GM23338 (cell line): Measurements from ENCODE around the gene NME5. TPM values are rescaled to one million over a fixed set of nuclear protein-coding genes. Genes with fewer than 3 reads are reported as not detected.

Experiments
- ATAC-seq: fragments of 200-7000 bp; cut with Tn5 transposase; 3 replicates; pipeline ENCODE4 v1.9.1; 2020
- DNase-seq: peaks from one replicate; pipeline ENCODE4 v3.0.0-alpha.2; 2015; ENCODE audit warnings: low spot score
- H2AFZ ChIP-seq: fragments of 200-600 bp; sonication (generic); 2 replicates; pipeline ENCODE4 v1.8.0; 2016; ENCODE audit warnings: antibody characterized with exemption, mild to moderate bottlenecking, moderate library complexity
- H3F3A ChIP-seq: fragments of 200-600 bp; sonication (generic); replicated peaks from 2 replicates; pipeline ENCODE4 v1.8.0; 2017; ENCODE audit warnings: antibody characterized with exemption, mixed run types, low read depth
- H3K27ac ChIP-seq: fragments of 200-600 bp; sonication (generic); 2 replicates; pipeline ENCODE4 v1.6.1; 2016; ENCODE audit warnings: low read depth
- H3K27me3 ChIP-seq: fragments of 200-600 bp; sonication (generic); 2 replicates; pipeline ENCODE4 v1.8.0; 2016; ENCODE audit warnings: mild to moderate bottlenecking, mixed run types, moderate library complexity; ENCODE audit not compliant: insufficient read depth
- H3K36me3 ChIP-seq: fragments of 200-600 bp; sonication (generic); 2 replicates; pipeline ENCODE4 v1.8.0; 2016; ENCODE audit warnings: mild to moderate bottlenecking; ENCODE audit not compliant: insufficient read depth
- H3K4me1 ChIP-seq: fragments of 200-600 bp; sonication (generic); 2 replicates; pipeline ENCODE4 v1.8.0; 2016; ENCODE audit warnings: mild to moderate bottlenecking, moderate library complexity; ENCODE audit not compliant: insufficient read depth
- H3K4me2 ChIP-seq: fragments of 200-600 bp; sonication (generic); 2 replicates; pipeline ENCODE4 v1.7.1; 2017; ENCODE audit warnings: mixed run types
- H3K4me3 ChIP-seq: fragments of 200-600 bp; sonication (generic); 2 replicates; pipeline ENCODE4 v1.6.1; 2016; ENCODE audit warnings: mixed run types
- H3K79me2 ChIP-seq: fragments of 200-600 bp; sonication (generic); replicated peaks from 2 replicates; pipeline ENCODE4 v1.8.0; 2017; ENCODE audit warnings: mild to moderate bottlenecking; ENCODE audit not compliant: insufficient read depth
- H3K9me2 ChIP-seq: fragments of 200-600 bp; sonication (generic); 2 replicates; pipeline ENCODE4 v1.8.0; 2017; ENCODE audit not compliant: insufficient read depth
- H4K20me1 ChIP-seq: fragments of 200-600 bp; sonication (generic); replicated peaks from 2 replicates; pipeline ENCODE4 v1.8.0; 2017; ENCODE audit warnings: mild to moderate bottlenecking; ENCODE audit not compliant: insufficient read depth
- H3K27ac Mint-ChIP-seq: 2 replicates; pipeline ENCODE4 v1.8.0; 2020; ENCODE audit warnings: inconsistent platforms, mild to moderate bottlenecking, moderate library complexity, mixed read lengths
- H3K27me3 Mint-ChIP-seq: 3 replicates; pipeline ENCODE4 v1.8.0; 2022; ENCODE audit warnings: low read depth, mild to moderate bottlenecking, moderate library complexity, mixed read lengths, inconsistent platforms; ENCODE audit not compliant: insufficient read depth, poor library complexity
- H3K36me3 Mint-ChIP-seq: 3 replicates; pipeline ENCODE4 v1.8.0; 2021; ENCODE audit warnings: low read depth, mild to moderate bottlenecking, inconsistent platforms, moderate library complexity, mixed read lengths
- H3K4me1 Mint-ChIP-seq: 3 replicates; pipeline ENCODE4 v1.8.0; 2020; ENCODE audit warnings: mild to moderate bottlenecking, inconsistent platforms, mixed read lengths
- H3K4me3 Mint-ChIP-seq: 3 replicates; pipeline ENCODE4 v1.8.0; 2021; ENCODE audit warnings: moderate library complexity, mild to moderate bottlenecking, inconsistent platforms, mixed read lengths
- H3K9me3 Mint-ChIP-seq: 3 replicates; pipeline ENCODE4 v1.8.0; 2020; ENCODE audit warnings: moderate library complexity, mild to moderate bottlenecking, inconsistent platforms, mixed read lengths
- CREB1 ChIP-seq: fragments of 250-450 bp; sonication (Bioruptor Pico); IDR thresholded peaks from 2 replicates; pipeline ENCODE4 v1.5.0; 2020; ENCODE audit warnings: low read depth, mild to moderate bottlenecking, moderate library complexity
- ETS1 ChIP-seq: IDR thresholded peaks from 2 replicates; pipeline ENCODE4 v1.6.1; 2016; ENCODE audit warnings: antibody characterized with exemption
- EZH2 ChIP-seq: fragments of 200-600 bp; sonication (generic); IDR thresholded peaks from one replicate; pipeline ENCODE4 v1.8.0; 2017; ENCODE audit warnings: antibody characterized with exemption, mild to moderate bottlenecking, low read depth; ENCODE audit not compliant: unreplicated experiment
- EZH2phosphoT487 ChIP-seq: fragments of 200-600 bp; sonication (generic); IDR thresholded peaks from one replicate; pipeline ENCODE4 v1.8.1; 2018; ENCODE audit warnings: antibody characterized with exemption; ENCODE audit not compliant: unreplicated experiment
- JUNB ChIP-seq: IDR thresholded peaks from one replicate; pipeline ENCODE4 v1.6.1; 2016; ENCODE audit warnings: antibody characterized with exemption; ENCODE audit not compliant: unreplicated experiment
- NANOG ChIP-seq: IDR thresholded peaks from 2 replicates; pipeline ENCODE4 v1.6.1; 2016; ENCODE audit warnings: antibody characterized with exemption, borderline replicate concordance
- POLR2AphosphoS5 ChIP-seq: IDR thresholded peaks from 2 replicates; pipeline ENCODE4 v1.6.1; 2016; ENCODE audit warnings: antibody characterized with exemption, low read depth
- REST ChIP-seq: IDR thresholded peaks from one replicate; pipeline ENCODE4 v1.6.1; 2018; ENCODE audit warnings: antibody characterized with exemption; ENCODE audit not compliant: unreplicated experiment
- STAT1 ChIP-seq: IDR thresholded peaks from one replicate; pipeline ENCODE4 v1.6.1; 2016; ENCODE audit warnings: antibody characterized with exemption; ENCODE audit not compliant: unreplicated experiment
- ZNF114 ChIP-seq: fragments of 250-450 bp; sonication (Bioruptor Pico); IDR thresholded peaks from 2 replicates; pipeline ENCODE4 v1.5.0; 2020; ENCODE audit warnings: mild to moderate bottlenecking, moderate library complexity
- ZNF331 ChIP-seq: fragments of 250-450 bp; sonication (Bioruptor Pico); IDR thresholded peaks from 2 replicates; pipeline ENCODE4 v1.5.0; 2020; ENCODE audit warnings: low read depth, mild to moderate bottlenecking, moderate library complexity
- ZNF462 ChIP-seq: fragments of 250-450 bp; sonication (Bioruptor Pico); IDR thresholded peaks from 2 replicates; pipeline ENCODE4 v1.5.0; 2020; ENCODE audit warnings: mild to moderate bottlenecking, moderate library complexity
- polyA plus RNA-seq: library from polyadenylated mRNA; unstranded; fragments of >200 nt; fragmentation: Nextera tagmentation; extraction: Ambion mirVana; gene quantifications from 2 replicates; pipeline ENCODE4 v1.2.1, GENCODE V29; 2016
- total RNA-seq: library from RNA; depleted of rRNA; stranded (reverse); fragments of >200 nt; shearing (Covaris generic); gene quantifications from 2 replicates; pipeline ENCODE4 v1.2.3, GENCODE V29; 2014
- TF ChIP-seq, protein P1 (sequence below), 2 experiments: fragments of 200-600 bp in 1 of 2; sonication (generic) in 1 of 2; conservative IDR thresholded peaks; 2 replicates each; pipeline versions ENCODE4 v1.5.1 to v1.6.1; 2016 to 2017; ENCODE audit warnings: antibody characterized with exemption in 2 of 2, low read depth in 2 of 2, mild to moderate bottlenecking in 2 of 2, moderate library complexity in 1 of 2

Gene NME5
- total and polyA plus RNA-seq, 2 experiments from 2014 or later = 0.45 TPM; not detected in 1

DNA sequence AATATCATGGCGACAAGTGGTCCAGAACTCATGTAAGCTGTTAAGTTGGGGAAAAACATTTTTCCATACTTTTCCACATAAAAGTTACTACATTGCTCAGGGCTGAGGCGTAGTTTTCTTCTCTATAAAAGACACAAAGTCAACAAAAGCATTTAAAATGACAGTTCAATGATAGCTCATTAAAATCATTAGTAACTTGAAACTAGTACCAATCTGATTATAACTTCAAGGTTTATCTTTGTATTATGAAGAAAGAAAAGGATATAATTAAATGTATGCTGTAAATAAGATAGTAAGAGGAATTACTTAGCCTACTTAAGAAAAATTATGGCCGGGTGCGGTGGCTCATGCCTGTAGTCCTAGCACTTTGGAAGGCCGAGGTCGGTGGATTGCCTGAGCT, 9.9 kb downstream of the NME5 start:
- H3K27ac Mint-ChIP-seq = no peak overlapping the region

More for the DNA sequence above, 9.9 kb downstream of the NME5 start:
- ATAC-seq (no peak), DNase-seq (no peak)
- Histone ChIP-seq H3K4me3 (no peak overlapping the region), H2AFZ (no peak overlapping the region), H3F3A (no peaks in the 10 kb centered on the region), H3K79me2 (no peaks in the 10 kb centered on the region), H3K9me2 (no peaks in the 10 kb centered on the region), H3K4me1 (no peaks in the 10 kb centered on the region), H3K4me2 (no peak overlapping the region), H3K36me3 (no peaks in the 10 kb centered on the region), H3K27ac (no peak overlapping the region), H4K20me1 (no peaks in the 10 kb centered on the region), H3K27me3 (no peaks in the 10 kb centered on the region)
- H3K4me1 Mint-ChIP-seq = peaks cover 2% of the 10 kb centered on the region; the same call in 1 of the 3 replicates
- peaks cover 4% of the 10 kb centered on the region for H3K27me3 Mint-ChIP-seq
- H3K9me3 Mint-ChIP-seq = no peaks in the 10 kb centered on the region
- no peaks in the 10 kb centered on the region for H3K36me3 Mint-ChIP-seq
- no peak for TF ChIP-seq NANOG
- TF ChIP-seq ZNF462 (CRISPR knock-in tag) = no peak
- no peak for TF ChIP-seq POLR2AphosphoS5
- no peak for TF ChIP-seq ZNF114 (CRISPR knock-in tag)
- no peak for TF ChIP-seq EZH2
- TF ChIP-seq STAT1 = no peak
- no peak for TF ChIP-seq ETS1
- TF ChIP-seq ZNF331 (CRISPR knock-in tag) = no peak
- TF ChIP-seq REST = no peak
- TF ChIP-seq, protein P1, sequence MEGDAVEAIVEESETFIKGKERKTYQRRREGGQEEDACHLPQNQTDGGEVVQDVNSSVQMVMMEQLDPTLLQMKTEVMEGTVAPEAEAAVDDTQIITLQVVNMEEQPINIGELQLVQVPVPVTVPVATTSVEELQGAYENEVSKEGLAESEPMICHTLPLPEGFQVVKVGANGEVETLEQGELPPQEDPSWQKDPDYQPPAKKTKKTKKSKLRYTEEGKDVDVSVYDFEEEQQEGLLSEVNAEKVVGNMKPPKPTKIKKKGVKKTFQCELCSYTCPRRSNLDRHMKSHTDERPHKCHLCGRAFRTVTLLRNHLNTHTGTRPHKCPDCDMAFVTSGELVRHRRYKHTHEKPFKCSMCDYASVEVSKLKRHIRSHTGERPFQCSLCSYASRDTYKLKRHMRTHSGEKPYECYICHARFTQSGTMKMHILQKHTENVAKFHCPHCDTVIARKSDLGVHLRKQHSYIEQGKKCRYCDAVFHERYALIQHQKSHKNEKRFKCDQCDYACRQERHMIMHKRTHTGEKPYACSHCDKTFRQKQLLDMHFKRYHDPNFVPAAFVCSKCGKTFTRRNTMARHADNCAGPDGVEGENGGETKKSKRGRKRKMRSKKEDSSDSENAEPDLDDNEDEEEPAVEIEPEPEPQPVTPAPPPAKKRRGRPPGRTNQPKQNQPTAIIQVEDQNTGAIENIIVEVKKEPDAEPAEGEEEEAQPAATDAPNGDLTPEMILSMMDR (conservative IDR thresholded peaks at IDR 0.05; ENCODE audit: low read depth in 2 of 2) = no peak
- TF ChIP-seq CREB1 (CRISPR knock-in tag) = no peak
- TF ChIP-seq JUNB = no peak
- TF ChIP-seq EZH2phosphoT487 = no peak
- no peak overlapping the region for H3K4me3 Mint-ChIP-seq
